SJCRH30 (cell line): ENCODE results near the gene AFF2. TPM values are rescaled to one million over a fixed set of nuclear protein-coding genes. Genes with fewer than 3 reads are reported as not detected.

Experiments
- DNase-seq, 2 experiments: peaks; one replicate each; pipeline ENCODE4 v3.0.0-alpha.2; 2015 to 2020
- H3K27ac ChIP-seq: fragments of 250-450 bp; sonication (Bioruptor Pico); 2 replicates; pipeline ENCODE4 v1.5.1; 2020; ENCODE audit warnings: mild to moderate bottlenecking, moderate library complexity
- H3K27me3 ChIP-seq: fragments of 250-450 bp; sonication (Bioruptor Pico); 2 replicates; pipeline ENCODE4 v1.5.1; 2020; ENCODE audit warnings: mild to moderate bottlenecking, moderate library complexity
- H3K36me3 ChIP-seq: fragments of 250-450 bp; sonication (Bioruptor Pico); 2 replicates; pipeline ENCODE4 v1.5.1; 2020; ENCODE audit warnings: mild to moderate bottlenecking, moderate library complexity
- H3K4me1 ChIP-seq: fragments of 250-450 bp; sonication (Bioruptor Pico); 2 replicates; pipeline ENCODE4 v1.5.1; 2020; ENCODE audit warnings: mild to moderate bottlenecking, moderate library complexity
- H3K4me3 ChIP-seq: fragments of 250-450 bp; sonication (Bioruptor Pico); 2 replicates; pipeline ENCODE4 v1.5.1; 2020; ENCODE audit warnings: mild to moderate bottlenecking, moderate library complexity
- H3K9me3 ChIP-seq: fragments of 250-450 bp; sonication (Bioruptor Pico); replicated peaks from 2 replicates; pipeline ENCODE4 v1.5.1; 2020; ENCODE audit warnings: mild to moderate bottlenecking, moderate library complexity
- total RNA-seq: library from RNA; depleted of rRNA; stranded (reverse); fragments of >200 nt; shearing (Covaris generic); gene quantifications from 2 replicates; pipeline ENCODE4 v1.2.3, GENCODE V29; 2014

The AFF2 gene
- total RNA-seq, 1 experiment from 2014 or later = 0.06 TPM

DNA sequence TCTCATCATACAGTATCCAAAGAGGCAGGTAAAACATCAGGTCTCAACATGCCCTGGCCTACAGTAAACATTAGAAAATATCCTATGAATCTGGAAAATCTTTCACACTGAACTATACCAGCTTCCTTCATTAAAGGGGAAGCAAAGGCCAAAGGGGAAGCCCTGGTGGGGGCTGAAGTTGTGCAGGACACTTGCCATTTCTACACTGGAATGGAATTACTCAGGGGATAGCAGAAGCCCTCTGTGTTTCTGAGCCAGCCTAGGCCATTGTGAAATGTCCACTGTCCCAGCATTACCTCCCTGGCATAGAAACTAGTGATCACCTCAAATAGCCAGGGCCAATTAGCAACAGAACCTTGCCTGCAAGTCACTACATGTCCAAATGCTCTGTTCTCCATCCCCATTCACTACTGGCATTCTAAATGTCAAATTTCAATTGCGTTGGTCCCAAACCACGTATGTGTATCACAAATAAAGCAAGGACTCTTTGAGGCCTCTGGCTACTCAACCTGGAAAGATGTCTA lies 429.9 kb downstream of the AFF2 start:
- Histone ChIP-seq H3K27ac (no peak overlapping the region), H3K4me3 (no peak overlapping the region), H3K9me3 (no peaks in the 10 kb centered on the region), H3K27me3 (no peaks in the 10 kb centered on the region), H3K4me1 (no peaks in the 10 kb centered on the region), H3K36me3 (no peaks in the 10 kb centered on the region)
- no peak for DNase-seq

GRCh38 chrX:148933881-148934280 lies 433.5 kb downstream of the AFF2 start:
- Histone ChIP-seq H3K36me3 (no peaks in the 10 kb centered on the region), H3K4me3 (no peak overlapping the region), H3K9me3 (no peaks in the 10 kb centered on the region), H3K4me1 (no peaks in the 10 kb centered on the region), H3K27me3 (no peaks in the 10 kb centered on the region), H3K27ac (no peak overlapping the region)
- DNase-seq = no peak

GRCh38 chrX:148938348-148938747 lies 437.9 kb downstream of the AFF2 start:
- Histone ChIP-seq H3K9me3 (no peaks in the 10 kb centered on the region), H3K36me3 (no peaks in the 10 kb centered on the region)
- DNase-seq = no peak

GRCh38 chrX:148940411-148940996 lies 440.1 kb downstream of the AFF2 start:
- Histone ChIP-seq H3K27ac (no peak overlapping the region), H3K4me1 (no peaks in the 10 kb centered on the region), H3K36me3 (no peaks in the 10 kb centered on the region), H3K9me3 (no peaks in the 10 kb centered on the region), H3K4me3 (no peak overlapping the region), H3K27me3 (no peaks in the 10 kb centered on the region)
- DNase-seq = no peak

More at GRCh38 chrX:148938348-148938747, 437.9 kb downstream of the AFF2 start:
- Histone ChIP-seq H3K4me3 (no peak overlapping the region), H3K27ac (no peak overlapping the region), H3K27me3 (no peaks in the 10 kb centered on the region), H3K4me1 (no peaks in the 10 kb centered on the region)

- no peaks in the 10 kb centered on the region for H3K9me3 ChIP-seq
- DNase-seq = no peak
- H3K27me3 ChIP-seq = no peaks in the 10 kb centered on the region
- no peaks in the 10 kb centered on the region for H3K36me3 ChIP-seq
- H3K4me1 ChIP-seq = no peaks in the 10 kb centered on the region
- H3K27ac ChIP-seq = no peak overlapping the region
- no peak overlapping the region for H3K4me3 ChIP-seq
Observed at GRCh38 chrX:148942754-148943153, 442.3 kb downstream of the AFF2 start.

DNA sequence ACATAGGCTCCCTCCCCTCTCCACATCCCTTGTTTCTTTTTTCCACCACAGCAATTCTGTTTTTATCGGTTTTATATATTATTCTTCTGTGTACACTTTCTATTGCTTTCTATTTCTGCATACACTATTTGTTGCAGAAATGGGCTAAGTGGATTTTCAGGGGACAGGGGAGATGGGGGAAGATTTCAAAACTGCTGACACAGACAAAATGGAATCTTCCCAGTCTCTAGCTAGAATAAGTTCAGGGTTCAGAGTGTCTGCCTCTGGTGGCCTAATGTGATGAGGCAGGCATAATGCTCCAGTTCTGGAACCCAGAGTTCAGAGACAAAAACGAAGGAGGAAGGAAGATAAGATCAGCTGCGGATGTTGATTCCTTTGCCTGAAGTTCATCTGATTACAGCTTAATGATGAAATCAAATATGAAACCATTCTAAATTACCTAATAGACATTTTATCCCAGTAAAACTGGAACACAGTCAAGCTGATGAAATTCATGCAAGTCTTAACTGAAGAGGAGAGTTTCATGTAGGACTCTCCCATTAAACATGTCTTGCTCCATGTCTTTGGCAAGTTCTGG lies 447.1 kb downstream of the AFF2 start:
- no peaks in the 10 kb centered on the region for H3K9me3 ChIP-seq
- H3K27ac ChIP-seq = no peak overlapping the region
- no peaks in the 10 kb centered on the region for H3K4me1 ChIP-seq
- no peak for DNase-seq
- no peak overlapping the region for H3K4me3 ChIP-seq
- no peaks in the 10 kb centered on the region for H3K36me3 ChIP-seq
- no peaks in the 10 kb centered on the region for H3K27me3 ChIP-seq

DNA sequence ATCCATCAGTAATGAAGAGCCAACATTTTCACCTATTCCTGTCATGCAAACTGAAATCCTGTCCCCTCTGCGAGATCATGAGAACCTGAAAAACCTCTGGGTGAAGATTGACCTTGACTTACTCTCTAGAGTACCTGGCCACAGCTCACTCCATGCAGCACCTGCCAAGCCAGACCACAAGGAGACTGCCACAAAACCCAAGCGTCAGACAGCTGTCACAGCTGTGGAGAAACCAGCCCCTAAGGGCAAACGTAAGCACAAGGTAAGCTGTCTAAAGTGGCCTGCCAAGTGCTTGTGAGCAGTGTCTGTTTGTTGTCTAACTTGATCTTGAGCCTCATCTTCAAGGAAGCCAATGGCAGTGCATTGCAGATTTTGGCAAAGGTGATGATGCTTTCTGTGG lies 455.9 kb downstream of the AFF2 start:
- Histone ChIP-seq H3K36me3 (no peaks in the 10 kb centered on the region), H3K9me3 (no peaks in the 10 kb centered on the region), H3K27me3 (no peaks in the 10 kb centered on the region), H3K27ac (no peak overlapping the region), H3K4me1 (no peaks in the 10 kb centered on the region), H3K4me3 (no peak overlapping the region)
- DNase-seq = no peak

DNA sequence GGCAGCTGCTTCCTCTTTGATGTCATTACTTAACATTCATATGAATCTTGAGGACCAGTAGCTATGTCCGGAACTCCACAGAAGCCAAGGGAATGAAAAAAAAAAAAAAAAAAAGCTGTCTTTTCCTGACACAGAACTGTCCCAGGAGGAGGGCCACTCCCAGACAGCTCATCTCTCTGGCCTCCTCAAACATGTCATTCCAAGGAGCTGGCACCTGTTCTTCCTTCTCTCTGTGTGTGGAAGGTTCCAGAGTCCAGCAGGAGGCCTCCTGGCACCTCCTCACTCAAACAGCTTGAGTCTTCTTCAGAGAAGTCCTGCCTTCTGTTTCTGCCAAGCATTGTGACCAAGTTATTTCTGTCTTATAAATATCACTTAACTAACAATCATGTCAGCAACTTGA lies 458.5 kb downstream of the AFF2 start:
- DNase-seq = no peak
- H3K36me3 ChIP-seq = no peaks in the 10 kb centered on the region
- H3K9me3 ChIP-seq = no peaks in the 10 kb centered on the region
- no peaks in the 10 kb centered on the region for H3K27me3 ChIP-seq
- H3K27ac ChIP-seq = no peak overlapping the region
- no peak overlapping the region for H3K4me3 ChIP-seq
- H3K4me1 ChIP-seq = no peaks in the 10 kb centered on the region

DNA sequence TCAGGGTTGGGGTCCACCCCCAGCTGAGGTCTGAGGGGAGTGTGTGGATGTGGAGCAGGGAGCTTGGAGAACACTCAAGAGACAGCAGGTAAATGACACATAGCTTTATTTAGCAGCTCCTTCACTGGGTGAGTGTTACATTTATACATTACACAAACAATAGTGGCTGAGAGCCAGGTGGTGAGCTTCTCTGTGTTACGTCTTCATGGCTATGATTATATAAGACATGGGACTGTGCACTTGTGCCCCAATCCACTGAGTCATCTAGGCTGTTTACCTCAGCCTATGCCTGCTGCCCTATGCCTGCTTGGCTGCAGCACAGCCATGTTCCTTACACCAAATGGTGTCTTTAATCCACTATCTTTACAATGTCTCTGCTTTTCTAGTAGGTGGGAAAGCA lies 459.6 kb downstream of the AFF2 start:
- Histone ChIP-seq H3K27me3 (no peaks in the 10 kb centered on the region), H3K4me1 (no peaks in the 10 kb centered on the region), H3K9me3 (no peaks in the 10 kb centered on the region), H3K36me3 (no peaks in the 10 kb centered on the region), H3K4me3 (no peak overlapping the region), H3K27ac (no peak overlapping the region)
- DNase-seq = no peak

DNA sequence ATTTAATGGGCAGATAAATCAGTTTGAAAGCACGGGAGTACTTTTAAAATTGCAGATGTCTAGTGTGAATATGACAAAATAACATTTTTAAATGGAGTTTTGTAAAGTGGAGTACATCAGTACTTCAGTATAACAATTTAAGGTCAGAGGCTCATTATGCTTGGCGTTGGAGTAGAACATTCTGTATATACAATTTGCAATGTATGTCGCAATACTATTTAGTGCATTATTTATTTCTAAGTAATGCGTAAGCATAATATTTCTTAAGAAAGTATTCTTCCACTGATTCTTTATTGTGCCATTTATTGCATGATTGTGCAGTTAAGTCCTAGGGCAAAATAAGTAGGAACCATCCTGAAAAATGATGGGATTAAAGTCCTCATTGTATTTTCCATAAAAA lies 461.6 kb downstream of the AFF2 start:
- no peak overlapping the region for H3K4me3 ChIP-seq
- no peaks in the 10 kb centered on the region for H3K27me3 ChIP-seq
- H3K36me3 ChIP-seq = no peaks in the 10 kb centered on the region
- no peak for DNase-seq
- H3K27ac ChIP-seq = no peak overlapping the region
- no peaks in the 10 kb centered on the region for H3K9me3 ChIP-seq
- no peaks in the 10 kb centered on the region for H3K4me1 ChIP-seq

- H3K27me3 ChIP-seq = no peaks in the 10 kb centered on the region
- DNase-seq = no peak
- no peaks in the 10 kb centered on the region for H3K4me1 ChIP-seq
- H3K36me3 ChIP-seq = no peaks in the 10 kb centered on the region
- H3K9me3 ChIP-seq = no peaks in the 10 kb centered on the region
- H3K4me3 ChIP-seq = no peak overlapping the region
- H3K27ac ChIP-seq = no peak overlapping the region
Observed at GRCh38 chrX:148976571-148977400, 476.4 kb downstream of the AFF2 start.

GRCh38 chrX:148979786-148980185 lies 479.4 kb downstream of the AFF2 start:
- Histone ChIP-seq H3K4me3 (no peak overlapping the region), H3K36me3 (no peaks in the 10 kb centered on the region), H3K27me3 (no peaks in the 10 kb centered on the region), H3K9me3 (no peaks in the 10 kb centered on the region), H3K4me1 (no peaks in the 10 kb centered on the region), H3K27ac (no peak overlapping the region)
- DNase-seq = no peak

GRCh38 chrX:148984238-148984637 lies 483.8 kb downstream of the AFF2 start:
- Histone ChIP-seq H3K9me3 (no peaks in the 10 kb centered on the region), H3K36me3 (no peaks in the 10 kb centered on the region), H3K4me3 (no peak overlapping the region), H3K4me1 (no peaks in the 10 kb centered on the region), H3K27me3 (no peaks in the 10 kb centered on the region), H3K27ac (no peak overlapping the region)
- DNase-seq = no peak

DNA sequence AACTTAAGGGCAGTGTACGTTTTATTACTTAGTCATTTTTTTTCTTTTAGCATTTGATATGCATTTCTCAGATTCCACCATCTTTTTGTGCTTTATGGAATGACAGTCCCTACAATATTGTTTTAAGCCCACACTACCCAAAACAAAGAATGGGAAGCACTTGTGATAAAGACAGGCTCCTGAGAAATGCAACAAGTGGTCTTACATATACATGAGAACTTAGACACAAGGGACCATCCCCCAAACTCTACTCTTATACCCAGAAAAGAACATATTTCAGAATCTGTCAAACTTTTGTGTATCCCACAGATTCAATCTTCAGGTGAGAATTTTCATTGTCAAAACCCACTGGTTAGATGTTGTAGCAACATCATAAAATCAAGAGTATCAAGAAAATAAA lies 491.1 kb downstream of the AFF2 start:
- Histone ChIP-seq H3K9me3 (no peaks in the 10 kb centered on the region), H3K27me3 (no peaks in the 10 kb centered on the region), H3K4me1 (no peaks in the 10 kb centered on the region), H3K36me3 (no peaks in the 10 kb centered on the region), H3K27ac (no peak overlapping the region), H3K4me3 (no peak overlapping the region)
- DNase-seq = no peak

- no peaks in the 10 kb centered on the region for H3K27me3 ChIP-seq
- H3K27ac ChIP-seq = no peak overlapping the region
- no peaks in the 10 kb centered on the region for H3K9me3 ChIP-seq
- H3K4me1 ChIP-seq = no peaks in the 10 kb centered on the region
- H3K36me3 ChIP-seq = no peaks in the 10 kb centered on the region
- DNase-seq = no peak
- H3K4me3 ChIP-seq = no peak overlapping the region
Observed at GRCh38 chrX:148995661-148996060, 495.2 kb downstream of the AFF2 start.
